HG02973 (cell line): ENCODE measurements around the gene KCNN3.

Experiments
- ATAC-seq: cut with Tn5 transposase; IDR thresholded peaks from one replicate; pipeline ENCODE4 v1.9.1; 2021; ENCODE audit warnings: moderate library complexity; ENCODE audit not compliant: unreplicated experiment

Gene KCNN3

DNA sequence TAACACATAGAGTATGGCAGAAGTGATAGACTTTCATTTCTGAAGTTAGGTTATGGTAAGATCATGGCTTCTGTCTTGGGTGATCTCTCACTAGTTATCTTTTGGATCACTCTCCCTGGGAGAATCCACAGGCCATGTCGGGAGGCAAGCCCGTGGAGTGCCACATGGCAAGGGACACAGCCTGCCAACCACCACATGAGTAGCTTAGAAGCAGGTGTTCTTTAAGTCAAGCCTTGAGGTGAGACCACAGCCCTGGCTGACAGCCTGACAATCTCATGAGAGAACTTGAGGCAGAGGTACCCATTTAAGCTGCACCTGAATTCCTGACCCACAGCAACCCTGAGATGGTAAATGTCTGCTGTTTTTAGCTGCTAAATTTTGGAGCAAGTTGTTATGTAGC, 130.4 kb downstream of the KCNN3 start:
- ATAC-seq: no peak

DNA sequence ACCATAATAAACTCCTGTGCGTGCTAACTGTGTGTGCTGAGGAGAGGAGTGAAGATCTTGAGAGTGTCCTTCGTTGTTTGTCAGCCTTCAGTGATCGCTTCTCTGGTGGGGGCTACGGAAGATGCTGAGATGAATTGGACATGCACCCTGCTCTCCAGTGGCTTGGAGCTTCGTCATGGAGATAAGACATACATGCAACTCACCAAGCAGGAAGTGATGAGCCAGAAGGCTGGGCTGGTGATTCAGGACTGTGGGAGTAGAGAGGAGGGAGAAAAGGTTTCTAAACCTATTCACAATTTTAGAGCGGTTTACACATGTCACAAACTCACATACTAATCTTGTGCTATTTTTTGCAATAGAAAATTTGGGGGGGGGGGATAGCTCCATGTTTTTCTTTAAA, 133.2 kb downstream of the KCNN3 start:
- no peak for ATAC-seq

DNA sequence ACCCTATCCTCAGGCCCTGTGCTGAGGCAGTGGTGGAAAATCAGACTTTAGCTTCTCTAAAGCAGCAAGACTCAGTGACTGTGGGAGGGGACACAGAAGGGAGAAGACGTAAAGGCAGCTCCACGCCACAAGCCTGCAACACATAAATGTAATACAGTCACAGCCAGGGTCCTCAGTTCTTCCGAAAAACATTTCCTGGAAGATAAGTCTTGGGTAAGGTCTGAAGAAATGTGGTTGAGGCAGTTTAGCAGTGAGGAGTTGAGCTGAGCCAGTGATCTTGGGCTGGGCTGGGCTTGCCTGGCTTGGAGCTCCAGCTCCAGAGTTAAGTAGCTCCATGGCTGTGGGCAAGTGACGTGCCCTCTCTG, 134.3 kb downstream of the KCNN3 start:
- ATAC-seq: no peak

DNA sequence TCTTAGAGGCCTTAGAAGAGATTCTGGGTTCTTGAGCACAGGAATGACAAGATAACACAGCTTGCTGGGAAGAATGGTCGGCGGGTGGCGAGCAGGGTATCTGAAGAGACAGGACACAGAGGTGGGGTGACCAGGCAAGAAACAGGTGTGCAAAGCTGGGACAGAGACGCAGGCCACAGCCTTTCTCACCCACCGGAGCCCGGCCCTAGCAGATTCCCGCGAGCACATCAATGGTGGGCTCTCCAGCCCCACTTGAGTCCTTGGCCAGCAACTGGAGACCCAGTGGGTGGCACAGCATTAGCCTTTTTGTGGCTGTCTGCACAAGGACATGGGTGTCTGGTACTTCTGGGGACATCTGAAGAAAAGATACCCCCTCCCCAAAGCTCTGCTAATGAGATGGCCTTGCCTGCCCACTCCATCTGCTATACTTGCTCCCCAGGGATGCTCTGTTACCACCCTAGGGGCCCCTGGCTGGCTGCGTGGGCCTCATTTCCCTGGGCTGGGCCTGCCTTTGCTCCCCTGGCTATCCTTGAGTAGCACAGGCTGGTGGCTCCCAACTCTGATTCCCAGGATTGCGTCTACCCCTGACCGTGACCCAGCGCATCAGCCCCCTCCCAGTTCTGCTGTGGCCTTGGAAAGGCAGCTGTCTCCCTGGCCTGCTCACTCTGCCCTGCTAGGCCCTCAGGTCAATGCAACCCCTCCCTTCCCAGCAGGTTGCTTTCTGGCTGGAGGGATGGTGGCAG, 134.8 kb downstream of the KCNN3 start:
- ATAC-seq: no peak

DNA sequence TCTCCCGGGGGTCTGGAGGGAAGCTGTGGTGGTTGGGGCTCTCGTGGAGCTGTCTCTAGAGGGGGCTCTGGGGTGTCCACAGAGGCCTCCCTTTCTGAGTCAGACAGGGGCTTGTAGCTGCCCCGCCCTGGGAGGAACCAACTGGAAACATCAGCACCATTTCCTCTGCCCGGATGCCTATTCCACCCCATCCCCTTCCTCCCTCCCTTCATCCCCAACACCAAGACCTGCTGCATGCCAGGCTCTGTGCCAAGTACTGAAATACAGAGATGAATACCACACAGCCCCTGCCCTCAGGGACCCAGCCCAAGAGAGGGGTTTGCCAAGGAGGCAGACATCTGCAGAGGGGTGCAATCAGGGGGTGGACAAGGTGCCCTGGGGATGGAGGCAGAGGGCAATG, 136.5 kb downstream of the KCNN3 start:
- no peak for ATAC-seq

DNA sequence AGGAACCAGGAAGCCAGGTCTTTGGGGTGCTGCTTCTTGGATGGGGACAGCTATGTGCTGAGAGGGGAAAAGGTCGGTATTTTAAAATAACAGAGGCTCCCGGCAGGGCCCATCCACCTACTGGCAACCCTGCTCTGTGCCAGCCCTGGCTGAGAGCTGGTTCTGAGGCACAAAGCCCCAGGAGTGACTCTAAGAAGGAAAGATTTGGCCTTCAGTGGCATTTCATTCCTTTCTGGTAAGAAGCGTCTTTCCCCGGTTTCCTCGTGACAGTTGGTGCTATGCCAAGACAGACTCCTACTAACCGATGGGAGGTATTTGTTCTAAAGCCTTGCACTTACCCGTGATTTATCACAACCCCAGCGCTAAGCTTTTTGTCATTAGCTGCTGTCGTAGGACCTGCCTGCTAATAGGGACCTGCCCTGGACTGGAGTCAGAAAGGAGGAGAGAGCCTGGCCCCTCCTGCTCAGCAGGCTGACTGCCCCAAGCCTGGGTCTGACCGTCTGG, 139.0 kb downstream of the KCNN3 start:
- no peak for ATAC-seq

DNA sequence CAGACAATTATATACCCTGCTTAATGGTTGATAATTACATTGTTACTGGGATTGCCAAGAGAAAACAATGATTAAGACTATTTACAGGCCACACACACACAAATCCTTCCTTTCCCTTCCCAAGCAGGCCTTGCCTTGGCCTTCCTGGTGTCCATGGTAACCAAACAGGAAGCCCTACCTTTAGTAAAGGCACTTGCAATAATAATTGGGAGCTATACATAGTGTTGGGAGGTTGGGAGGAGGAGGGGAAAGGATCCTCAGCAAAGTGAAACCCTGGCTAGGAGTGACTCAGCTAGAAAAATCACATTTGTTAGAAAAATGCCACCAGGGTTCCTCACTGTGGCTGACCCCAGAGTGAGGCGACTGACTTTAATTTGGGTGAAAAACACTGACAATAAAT, 139.8 kb downstream of the KCNN3 start:
- ATAC-seq: no peak

DNA sequence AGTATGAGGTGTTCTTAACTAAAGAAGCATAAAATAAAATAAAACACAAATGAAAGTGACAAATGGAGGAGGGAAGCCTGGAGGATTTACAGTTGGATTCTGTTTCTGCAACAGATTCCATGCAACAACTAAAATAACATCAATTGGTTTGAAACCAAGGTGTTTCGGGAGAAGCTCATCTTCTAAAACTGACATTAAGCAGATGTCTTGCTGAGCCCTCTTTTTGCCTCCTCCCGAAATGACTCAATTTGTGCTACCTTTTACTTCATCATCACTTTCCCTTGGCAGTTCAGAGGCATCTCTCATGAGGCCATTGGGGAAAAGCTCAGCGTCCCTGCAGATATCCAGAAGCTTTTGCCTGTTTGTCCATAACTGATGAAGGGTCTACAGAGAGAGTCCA, 140.5 kb downstream of the KCNN3 start:
- no peak for ATAC-seq

DNA sequence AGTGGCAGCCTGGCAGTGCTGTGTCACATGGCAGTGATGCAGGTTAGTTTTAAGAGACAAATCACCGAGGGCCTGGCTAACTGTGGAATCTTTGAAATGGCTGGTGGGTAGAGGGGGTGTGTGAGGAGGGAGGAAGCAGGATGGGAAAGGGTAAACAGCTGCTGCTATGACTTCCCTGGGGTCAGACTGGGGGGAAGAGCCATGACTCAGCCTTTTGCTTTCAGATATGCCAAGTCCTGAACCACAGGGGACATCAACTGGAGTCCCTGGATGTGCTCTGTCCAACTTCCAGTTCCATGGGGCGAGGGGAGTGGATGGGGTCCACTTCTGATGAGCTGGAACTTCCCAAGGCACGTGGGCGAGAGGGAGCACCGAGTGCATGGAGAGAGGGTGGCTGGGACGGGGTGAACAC, 141.0 kb downstream of the KCNN3 start:
- ATAC-seq: no peak

DNA sequence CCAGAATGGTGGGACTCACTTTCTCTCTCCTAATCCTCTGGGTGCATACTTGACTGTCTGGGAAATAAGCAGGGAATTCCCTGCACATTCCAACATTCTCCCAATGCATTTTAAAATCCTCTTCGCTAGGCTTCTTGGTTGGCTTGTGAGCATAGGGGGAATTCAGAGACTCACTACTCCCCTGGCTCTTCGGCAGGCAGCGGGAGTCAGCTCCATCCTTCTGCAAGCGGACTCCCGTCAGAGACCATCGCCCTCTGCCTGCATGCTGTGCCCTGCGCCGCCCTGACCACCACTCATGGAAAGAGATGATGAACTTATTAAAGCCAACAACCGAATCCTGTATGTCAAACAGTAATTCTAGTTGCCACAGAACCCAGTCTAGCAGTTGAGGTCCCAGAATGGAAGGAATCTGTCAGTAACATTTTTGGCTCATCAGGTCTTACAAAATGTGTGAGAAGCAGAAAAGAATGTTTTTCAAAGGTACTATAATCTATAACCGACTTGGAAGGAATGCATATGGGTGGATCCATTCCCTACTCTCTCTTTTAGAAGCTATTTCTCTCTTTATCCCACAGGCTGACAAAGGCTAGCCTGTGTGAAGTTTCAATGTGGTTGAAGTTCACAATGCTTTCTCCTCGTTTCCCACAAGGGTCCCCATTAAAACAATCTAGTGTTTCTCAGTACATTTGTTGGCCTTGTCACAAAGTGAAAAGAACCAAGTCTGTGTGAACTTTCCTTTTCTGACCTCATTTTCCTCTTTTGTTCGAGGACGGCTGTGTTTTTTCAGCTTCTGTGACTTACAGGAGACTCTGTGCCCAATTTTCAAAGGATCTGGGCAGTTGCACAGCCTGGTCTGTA, 143.0 kb downstream of the KCNN3 start:
- ATAC-seq: no peak

DNA sequence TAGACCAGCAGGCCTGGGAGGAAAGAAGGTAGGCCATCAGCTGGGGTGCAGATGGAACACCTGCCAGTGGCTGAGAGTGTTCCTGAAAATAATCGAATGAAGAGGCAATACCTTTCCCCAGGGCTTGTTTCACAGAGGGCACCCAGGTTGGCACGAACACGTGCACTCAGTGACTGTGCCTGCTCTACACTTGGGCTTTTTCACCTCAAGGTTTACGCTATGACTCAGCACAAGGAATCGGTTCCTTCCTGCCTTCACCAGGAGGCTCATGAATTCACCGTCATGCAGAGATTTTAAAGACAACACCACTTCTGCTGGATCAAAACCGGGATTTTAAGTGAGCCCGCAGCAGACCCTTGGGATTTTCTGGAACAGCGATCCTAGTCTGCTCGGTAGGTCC, 143.6 kb downstream of the KCNN3 start:
- peak; percentile 51 for ATAC-seq

DNA sequence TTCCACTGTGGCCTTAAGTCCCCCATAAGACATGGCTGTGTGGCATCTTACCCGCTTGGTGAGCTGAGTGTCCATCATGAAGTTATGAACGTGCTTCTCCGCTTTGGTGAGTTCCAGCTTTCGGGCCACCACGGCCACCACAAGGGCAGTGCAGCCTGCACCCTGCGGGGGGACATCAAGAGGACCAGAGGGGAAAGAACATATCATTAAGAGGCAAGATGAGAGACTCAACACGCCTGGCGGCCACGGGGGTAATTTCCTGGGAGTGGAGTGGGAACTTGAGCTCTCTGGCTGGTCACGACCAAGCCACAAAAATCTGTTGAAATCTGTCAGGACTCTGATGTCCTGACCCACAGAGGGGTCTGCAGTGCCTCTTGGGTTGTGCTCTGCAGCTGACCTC, 144.2 kb downstream of the KCNN3 start:
- ATAC-seq: no peak

DNA sequence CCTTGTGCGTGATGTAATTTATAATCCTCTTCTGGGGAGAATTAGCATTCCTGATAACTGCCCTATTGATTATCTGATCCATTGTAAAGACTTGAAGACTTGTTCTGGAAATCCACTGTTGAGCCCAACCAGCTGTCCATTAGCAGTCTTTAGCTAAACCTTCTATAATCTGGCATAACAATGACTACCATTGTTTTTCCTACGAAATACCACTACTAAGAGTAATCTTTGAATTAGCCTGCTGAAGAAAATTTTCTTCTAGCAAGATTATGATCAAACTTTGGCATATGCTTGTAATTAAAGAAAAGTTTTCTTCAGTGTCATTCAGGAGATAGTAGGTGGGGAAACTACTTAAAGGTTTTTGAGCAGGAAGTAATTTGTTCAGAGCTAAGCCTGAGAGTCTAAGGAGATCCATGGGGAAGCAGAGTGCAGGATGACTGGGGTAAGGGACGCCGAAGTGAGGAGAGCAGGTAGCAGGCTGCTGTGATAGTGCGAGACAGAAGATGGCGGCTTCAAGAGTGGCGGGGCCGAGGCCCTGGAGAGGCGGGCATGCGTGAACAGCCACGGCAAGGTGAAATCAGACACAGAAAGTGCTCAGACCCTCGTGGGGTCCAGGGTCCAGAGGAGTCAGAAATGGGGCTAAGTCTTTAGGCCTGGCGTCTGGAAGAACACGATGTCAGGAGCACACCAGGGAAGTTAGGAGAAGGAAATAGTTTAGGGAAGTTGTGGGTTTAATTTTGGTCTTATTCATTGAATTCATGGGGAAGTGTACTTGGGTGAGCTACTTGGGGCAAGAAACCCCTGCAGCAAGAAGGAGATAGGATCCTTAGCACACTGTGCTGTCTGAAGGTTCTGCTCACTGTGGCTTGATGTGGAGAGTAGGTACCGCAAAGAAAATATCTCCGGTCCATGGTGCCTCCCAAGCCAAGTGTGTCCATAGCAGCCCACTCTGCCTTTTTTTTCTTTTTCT, 149.5 kb downstream of the KCNN3 start:
- ATAC-seq: no peak

DNA sequence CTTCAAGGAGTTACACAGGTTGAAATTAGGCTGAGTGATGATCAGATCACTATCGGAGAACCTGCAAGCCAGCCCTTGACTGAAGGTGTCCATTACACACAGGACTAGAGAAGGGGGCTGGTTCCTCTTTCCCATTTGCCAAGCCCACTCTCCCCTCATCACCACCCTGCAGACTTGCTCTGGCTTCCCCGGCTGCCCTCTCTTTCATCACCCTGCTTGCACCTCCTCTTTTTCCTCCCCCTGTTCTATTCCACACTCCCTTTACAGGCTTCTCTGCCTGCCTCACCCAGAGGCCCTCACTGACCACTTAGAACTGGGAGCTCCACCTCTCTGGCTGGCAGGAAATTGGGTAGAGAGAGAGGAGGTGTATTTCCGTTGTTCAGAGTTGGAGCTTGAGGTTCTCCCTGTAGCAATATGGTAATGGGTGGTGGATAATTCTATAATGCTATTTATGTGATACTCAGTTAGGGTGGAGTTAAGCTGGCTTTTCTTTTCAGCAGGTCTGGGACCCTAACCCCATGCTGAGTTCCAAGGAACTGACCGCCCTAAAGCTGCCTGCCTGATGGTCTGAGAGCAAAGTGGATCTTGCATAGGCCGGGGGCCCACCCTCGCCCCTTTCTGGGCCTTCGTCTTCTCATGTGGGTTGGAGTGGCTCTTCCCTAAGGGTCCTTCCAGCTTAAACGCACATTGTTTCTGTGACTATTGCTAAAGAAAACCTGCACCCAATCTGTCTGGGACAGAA, 150.3 kb downstream of the KCNN3 start:
- no peak for ATAC-seq

DNA sequence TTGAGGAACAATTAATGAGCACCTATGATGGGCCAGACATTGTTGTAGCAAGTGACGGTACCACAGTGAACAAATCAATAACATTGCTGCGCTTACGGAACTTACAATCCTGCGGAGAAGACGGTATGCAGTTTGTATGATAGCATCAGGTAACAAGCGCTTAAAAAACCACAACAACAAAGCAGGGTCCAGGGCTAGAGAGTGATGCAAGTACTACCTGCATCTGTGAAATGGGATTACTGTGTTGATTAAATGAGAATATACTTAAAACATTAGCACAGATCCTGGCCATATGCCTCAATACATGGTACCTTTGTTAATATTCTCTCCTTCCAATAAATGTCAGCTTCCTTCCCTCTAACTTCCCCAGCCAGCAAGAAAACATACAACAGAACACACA, 151.5 kb downstream of the KCNN3 start:
- ATAC-seq: no peak

DNA sequence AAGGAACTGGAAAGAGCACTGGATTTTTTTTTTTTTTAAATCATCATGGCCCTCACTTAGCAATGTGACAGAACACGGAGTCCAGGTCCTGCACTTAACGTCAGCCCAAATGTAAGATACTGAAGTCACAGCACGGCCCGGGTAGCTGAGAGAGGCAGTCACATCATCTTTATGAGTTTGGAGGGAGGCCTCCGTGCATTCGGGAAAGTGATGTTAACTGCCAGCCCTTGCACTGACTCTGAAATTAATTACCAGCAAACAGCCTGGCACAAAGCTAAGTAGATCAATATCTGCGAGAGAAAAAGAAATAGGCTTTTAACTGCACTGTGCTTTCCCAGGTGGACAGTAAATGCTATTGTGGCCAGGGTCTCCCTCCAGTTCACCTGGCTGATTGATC, 152.6 kb downstream of the KCNN3 start:
- no peak for ATAC-seq

DNA sequence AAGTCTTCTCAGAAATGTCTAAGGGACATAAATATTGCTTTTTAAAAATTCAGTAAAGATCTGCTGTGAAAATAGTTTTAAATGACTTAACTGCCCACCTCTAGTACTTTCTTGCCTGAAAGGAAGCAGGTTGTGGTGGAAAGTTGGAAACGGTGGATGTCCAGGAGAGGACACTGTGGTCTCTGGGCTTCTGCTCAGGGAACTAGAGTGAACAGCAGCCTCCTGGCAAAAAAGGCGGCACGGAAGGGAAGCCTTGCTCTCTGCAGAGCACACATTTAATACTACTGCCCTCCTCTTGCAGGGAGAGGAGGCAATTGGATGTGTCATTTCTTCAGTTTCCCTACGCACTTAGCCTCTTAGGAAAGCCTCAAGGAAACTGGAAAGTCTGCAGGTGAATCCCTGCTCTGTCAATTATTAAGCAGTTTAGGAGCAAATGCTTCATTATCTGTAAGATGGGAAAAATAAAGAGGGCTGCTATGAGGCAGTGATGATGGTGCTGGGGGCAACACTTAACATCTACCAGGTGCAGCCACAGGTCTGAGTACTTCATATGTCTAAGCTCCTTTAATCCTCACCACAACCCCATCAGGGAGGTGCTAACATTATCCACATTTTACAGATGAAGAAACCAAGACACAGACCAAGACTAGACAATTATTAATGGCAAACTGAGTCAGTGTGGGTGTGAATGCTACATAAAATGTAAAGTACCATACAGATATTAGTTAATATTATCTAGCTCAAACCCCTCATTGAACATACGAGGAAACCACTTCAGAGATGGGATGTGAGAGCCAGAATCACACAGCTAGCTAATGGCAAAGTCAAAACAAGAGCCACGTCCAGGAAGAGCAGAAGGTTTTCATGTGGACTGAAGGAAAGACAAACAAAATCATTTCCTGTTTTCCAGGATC, 153.2 kb downstream of the KCNN3 start:
- no peak for ATAC-seq

DNA sequence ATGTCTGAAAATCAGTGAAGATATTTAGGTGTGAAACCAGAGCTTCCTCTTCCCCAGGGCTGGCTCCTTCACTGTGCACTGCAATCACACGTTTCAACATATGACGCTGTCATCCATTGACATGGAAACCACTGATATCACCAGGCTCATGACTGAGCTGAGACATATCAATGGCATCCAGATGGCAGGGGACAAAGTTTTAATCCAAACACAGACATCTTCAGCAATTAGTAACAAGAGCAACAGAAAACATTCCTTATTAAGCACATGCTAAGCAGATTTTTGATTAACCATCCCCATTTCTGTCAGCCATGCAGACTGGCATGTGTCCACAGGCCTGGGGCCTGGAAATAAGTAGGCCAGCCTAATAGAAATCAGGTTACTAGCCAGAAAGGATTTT, 154.1 kb downstream of the KCNN3 start:
- ATAC-seq: no peak

DNA sequence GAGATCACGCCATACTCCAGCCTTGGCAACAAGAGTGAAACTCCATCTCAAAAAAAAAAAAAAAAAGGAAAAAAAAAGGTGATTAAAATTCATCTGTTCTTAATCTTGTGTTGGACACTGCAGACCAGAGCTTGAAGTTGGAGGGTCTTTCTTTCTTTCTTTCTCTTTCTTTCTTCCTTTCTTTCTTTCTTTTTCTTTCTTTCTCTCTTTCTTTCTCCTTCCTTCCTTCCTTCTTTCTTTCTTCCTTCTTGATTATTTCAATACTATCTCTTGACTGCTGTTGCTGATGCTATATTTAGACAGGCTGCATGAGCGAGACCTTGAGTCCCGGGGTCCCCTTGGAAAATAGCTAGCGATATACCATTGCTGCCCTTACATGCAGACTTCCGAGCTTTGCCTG, 154.7 kb downstream of the KCNN3 start:
- no peak for ATAC-seq
